ENCODE data around the gene CD22.

Gene CD22

GRCh38 chr19:35388277-35389054 lies 59.5 kb downstream of the CD22 start:
- DNase-seq (ENCODE audit: low spot score): no peak

DNA sequence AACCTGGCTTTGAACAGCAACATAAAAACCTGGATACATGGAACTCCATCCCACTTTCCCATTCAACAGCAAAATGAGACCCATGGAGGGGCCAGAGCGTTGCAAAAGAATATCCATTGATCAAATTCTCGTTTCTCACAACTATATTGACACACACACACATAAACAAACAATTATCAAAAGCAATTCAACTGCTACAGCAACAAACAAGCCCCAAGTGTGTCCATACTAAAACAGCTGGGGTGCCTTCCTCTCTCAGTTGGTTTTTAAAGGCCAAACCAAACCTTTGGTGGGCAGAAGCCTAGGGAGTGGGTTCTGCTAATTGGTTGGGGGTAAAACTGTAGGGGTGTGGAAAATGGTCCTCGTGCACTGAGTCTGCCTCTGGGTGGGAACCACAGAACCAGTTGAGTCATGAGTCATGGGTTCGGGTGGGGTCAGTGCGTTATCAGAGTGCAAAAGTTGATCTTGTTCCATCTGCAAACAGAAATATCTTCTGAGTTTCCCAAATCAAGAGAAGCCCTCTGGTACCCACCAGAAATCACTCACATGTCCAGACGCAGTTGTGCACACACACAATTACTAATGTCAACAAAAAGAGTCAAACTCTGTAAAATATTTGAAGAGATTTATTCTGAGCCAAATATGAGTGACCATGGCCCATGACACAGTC lies 60.3 kb downstream of the CD22 start:
- DNase-seq (ENCODE audit: low spot score): no peak

GRCh38 chr19:35392742-35393715 lies 64.0 kb downstream of the CD22 start:
- DNase-seq (ENCODE audit: low spot score): peak; percentile 2

DNA sequence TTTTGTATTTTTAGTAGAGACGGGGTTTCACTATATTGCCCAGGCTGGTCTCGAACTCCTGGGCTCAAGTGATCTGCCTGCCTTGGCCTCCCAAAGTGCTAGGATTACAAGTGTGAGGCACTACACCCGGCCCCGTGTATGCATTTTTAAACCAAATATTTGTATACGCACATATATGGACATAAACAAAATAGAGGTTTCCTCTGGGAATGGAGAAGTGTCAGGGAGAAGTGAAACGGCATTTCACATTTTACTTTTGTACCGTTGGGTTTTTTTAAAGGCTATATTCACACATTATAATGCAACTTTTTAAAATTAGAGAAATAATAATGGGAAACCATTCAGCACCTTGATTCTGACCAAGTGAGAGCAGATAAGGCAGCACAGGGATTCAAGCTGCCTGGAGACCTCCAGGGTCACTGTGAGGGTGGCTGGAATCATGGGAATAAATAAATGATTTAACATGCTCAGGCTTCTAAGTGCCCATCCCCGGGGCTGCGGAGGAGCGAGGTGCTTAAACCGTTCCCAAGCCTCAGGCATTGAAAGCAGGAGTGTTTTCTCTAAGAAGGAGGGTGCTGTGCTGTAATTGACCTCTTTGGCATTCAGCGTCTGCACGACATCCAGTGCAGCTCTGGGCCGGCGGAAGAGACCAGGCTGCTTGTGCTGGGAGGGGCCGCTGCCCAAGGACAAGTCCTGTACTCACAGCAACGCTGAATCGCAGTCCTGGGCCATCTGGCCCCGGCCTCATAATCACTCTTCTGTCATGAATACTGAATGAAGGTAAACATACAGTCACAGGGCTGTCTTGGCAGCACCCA lies 66.6 kb downstream of the CD22 start:
- DNase-seq (ENCODE audit: low spot score): peak; percentile 16

DNA sequence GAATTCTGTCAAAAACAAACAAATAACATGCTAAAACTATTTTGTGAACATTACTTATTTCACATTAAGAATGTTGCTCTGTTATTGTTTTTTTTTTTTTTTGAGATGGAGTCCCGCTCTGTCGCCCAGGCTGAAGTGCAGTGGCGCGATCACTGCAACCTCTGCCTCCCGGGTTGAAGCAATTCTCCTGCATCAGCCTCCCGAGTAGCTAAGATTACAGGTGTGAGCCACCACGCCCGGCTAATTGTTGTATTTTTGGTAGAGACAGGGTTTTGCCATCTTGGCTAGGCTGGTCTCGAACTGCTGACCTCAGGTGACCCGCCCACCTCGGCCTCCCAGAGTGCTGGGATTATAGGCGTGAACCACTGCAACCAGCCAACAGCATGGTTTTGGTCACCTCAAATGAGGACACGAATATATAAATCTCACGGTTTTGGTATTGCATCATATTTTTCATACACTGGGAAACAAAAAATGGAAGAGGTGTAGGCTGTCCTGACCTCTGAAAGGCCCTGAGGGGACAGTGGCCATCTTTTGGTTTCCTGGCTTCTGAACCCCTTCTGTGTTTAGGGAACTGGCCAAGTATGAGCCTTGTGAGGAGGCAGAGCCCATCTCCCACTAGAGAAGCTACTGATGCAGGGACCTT lies 67.4 kb downstream of the CD22 start:
- DNase-seq (ENCODE audit: low spot score): no peak
